Mammary epithelial cell (primary cell): ENCODE measurements around the gene XPO4.

Source experiments
- EZH2 ChIP-seq: IDR thresholded peaks from 2 replicates; pipeline ENCODE4 v1.6.1; 2012; ENCODE audit warnings: low read length, inconsistent platforms, borderline replicate concordance
- TF ChIP-seq, protein P1 (sequence below), 2 donors: IDR thresholded peaks in 1 of 2; conservative IDR thresholded peaks in 1 of 2; 2 replicates each; pipeline ENCODE4 v1.5.1; 2011 to 2012; ENCODE audit warnings: inconsistent platforms in 2 of 2, low read length in 2 of 2, mild to moderate bottlenecking in 2 of 2, control low read depth in 1 of 2, low read depth in 1 of 2; ENCODE audit not compliant: insufficient read depth in 1 of 2; ENCODE audit errors: extremely low read depth in 1 of 2

DNA sequence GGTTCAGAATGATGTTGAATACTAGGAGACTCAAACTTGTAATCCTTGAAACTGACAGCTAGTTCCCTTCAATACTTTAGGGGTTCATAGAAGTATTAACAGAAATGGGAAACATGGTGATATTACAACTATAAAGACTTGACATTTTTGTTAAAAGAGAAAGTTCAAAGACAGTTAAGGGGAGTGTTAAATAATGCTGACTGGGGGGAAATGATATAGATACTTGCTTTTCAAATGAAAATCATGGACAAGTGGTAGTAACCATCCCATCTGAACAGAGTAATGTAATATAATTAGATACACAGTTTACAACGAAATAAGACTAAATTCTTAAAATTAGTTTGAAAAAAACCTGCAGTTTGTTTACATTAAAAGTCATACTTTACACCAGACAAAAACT lies 122.2 kb downstream of the XPO4 start:
- no peak for TF ChIP-seq EZH2
- TF ChIP-seq, protein P1, sequence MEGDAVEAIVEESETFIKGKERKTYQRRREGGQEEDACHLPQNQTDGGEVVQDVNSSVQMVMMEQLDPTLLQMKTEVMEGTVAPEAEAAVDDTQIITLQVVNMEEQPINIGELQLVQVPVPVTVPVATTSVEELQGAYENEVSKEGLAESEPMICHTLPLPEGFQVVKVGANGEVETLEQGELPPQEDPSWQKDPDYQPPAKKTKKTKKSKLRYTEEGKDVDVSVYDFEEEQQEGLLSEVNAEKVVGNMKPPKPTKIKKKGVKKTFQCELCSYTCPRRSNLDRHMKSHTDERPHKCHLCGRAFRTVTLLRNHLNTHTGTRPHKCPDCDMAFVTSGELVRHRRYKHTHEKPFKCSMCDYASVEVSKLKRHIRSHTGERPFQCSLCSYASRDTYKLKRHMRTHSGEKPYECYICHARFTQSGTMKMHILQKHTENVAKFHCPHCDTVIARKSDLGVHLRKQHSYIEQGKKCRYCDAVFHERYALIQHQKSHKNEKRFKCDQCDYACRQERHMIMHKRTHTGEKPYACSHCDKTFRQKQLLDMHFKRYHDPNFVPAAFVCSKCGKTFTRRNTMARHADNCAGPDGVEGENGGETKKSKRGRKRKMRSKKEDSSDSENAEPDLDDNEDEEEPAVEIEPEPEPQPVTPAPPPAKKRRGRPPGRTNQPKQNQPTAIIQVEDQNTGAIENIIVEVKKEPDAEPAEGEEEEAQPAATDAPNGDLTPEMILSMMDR (conservative IDR thresholded peaks at IDR 0.05 in 1 of 2, IDR thresholded peaks at IDR 0.05 in 1 of 2; ENCODE audit: extremely low read depth in 1 of 2, insufficient read depth in 1 of 2, low read depth in 1 of 2, low read length in 2 of 2) = no peak
